KMS-11 (cell line): ENCODE data around the gene IGFBP5.

ENCODE experiments used
- H2AFZ ChIP-seq: fragments of 200-600 bp; sonication (generic); 2 replicates; pipeline ENCODE4 v1.6.1; 2016; ENCODE audit warnings: antibody characterized with exemption, mixed run types, low read depth
- H3K27ac ChIP-seq: fragments of 200-600 bp; sonication (generic); 2 replicates; pipeline ENCODE4 v1.6.1; 2016; ENCODE audit warnings: mild to moderate bottlenecking, mixed run types
- H3K27me3 ChIP-seq: fragments of 200-600 bp; sonication (generic); 2 replicates; pipeline ENCODE4 v1.6.1; 2017; ENCODE audit warnings: mild to moderate bottlenecking, low read depth, mixed run types, moderate library complexity; ENCODE audit not compliant: insufficient read depth
- H3K36me3 ChIP-seq: fragments of 200-600 bp; sonication (generic); 2 replicates; pipeline ENCODE4 v1.6.1; 2017; ENCODE audit warnings: mild to moderate bottlenecking, mixed run types; ENCODE audit not compliant: insufficient read depth
- H3K4me1 ChIP-seq: fragments of 200-600 bp; sonication (generic); 2 replicates; pipeline ENCODE4 v1.6.1; 2016; ENCODE audit warnings: mild to moderate bottlenecking, low read depth, mixed run types; ENCODE audit not compliant: poor library complexity, severe bottlenecking
- H3K4me2 ChIP-seq: fragments of 200-600 bp; sonication (generic); 2 replicates; pipeline ENCODE4 v1.7.0; 2016; ENCODE audit warnings: mild to moderate bottlenecking, mixed run types
- H3K4me3 ChIP-seq: fragments of 200-600 bp; sonication (generic); IDR thresholded peaks from 2 replicates; pipeline ENCODE4 v1.6.1; 2017; ENCODE audit warnings: low read depth, low read length, mixed read lengths; ENCODE audit not compliant: insufficient read depth
- H3K79me2 ChIP-seq: fragments of 200-600 bp; sonication (generic); 2 replicates; pipeline ENCODE4 v1.6.1; 2016; ENCODE audit warnings: low read depth, mixed run types; ENCODE audit not compliant: insufficient read depth
- H3K9ac ChIP-seq: fragments of 200-600 bp; sonication (generic); 2 replicates; pipeline ENCODE4 v1.6.1; 2016; ENCODE audit warnings: mild to moderate bottlenecking, mixed run types
- H4K20me1 ChIP-seq: fragments of 200-600 bp; sonication (generic); 2 replicates; pipeline ENCODE4 v1.6.1; 2016; ENCODE audit warnings: mild to moderate bottlenecking, mixed run types; ENCODE audit not compliant: insufficient read depth
- CTCF ChIP-seq: fragments of 200-600 bp; sonication (generic); conservative IDR thresholded peaks from 2 replicates; pipeline ENCODE4 v1.6.1; 2017; ENCODE audit warnings: low read depth, mild to moderate bottlenecking, antibody characterized with exemption, low read length, moderate library complexity, mixed read lengths

The IGFBP5 gene

DNA sequence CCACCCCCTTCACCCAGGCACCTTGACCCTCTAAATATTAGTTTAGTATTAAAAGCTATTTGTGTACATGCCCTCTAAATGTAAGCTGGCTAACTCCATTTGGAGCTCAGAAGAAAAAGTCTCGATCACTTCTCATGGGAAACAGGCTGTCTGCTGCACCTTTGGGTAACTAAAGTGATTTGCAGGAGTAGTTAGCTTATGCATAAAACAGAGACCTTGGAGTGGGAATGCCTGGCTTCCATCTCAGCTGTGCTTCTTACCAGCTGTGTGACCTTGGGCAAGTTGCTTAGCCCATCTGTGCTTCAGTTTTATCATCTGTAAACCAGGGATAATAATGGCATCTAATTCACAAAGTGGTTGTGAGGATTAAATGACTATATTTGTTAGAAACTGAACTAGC lies 32.2 kb downstream of the IGFBP5 start:
- no peak overlapping the region for H2AFZ ChIP-seq
- no peaks in the 10 kb centered on the region for H3K27me3 ChIP-seq
- H3K4me1 ChIP-seq, result peaks cover 2% of the 10 kb centered on the region
- no peak overlapping the region for H3K9ac ChIP-seq
- no peaks in the 10 kb centered on the region for H4K20me1 ChIP-seq
- no peaks in the 10 kb centered on the region for H3K36me3 ChIP-seq
- TF ChIP-seq CTCF, result no peak
- H3K4me3 ChIP-seq, result no peak overlapping the region
- no peak overlapping the region for H3K4me2 ChIP-seq
- H3K79me2 ChIP-seq, result no peaks in the 10 kb centered on the region
- no peak overlapping the region for H3K27ac ChIP-seq

DNA sequence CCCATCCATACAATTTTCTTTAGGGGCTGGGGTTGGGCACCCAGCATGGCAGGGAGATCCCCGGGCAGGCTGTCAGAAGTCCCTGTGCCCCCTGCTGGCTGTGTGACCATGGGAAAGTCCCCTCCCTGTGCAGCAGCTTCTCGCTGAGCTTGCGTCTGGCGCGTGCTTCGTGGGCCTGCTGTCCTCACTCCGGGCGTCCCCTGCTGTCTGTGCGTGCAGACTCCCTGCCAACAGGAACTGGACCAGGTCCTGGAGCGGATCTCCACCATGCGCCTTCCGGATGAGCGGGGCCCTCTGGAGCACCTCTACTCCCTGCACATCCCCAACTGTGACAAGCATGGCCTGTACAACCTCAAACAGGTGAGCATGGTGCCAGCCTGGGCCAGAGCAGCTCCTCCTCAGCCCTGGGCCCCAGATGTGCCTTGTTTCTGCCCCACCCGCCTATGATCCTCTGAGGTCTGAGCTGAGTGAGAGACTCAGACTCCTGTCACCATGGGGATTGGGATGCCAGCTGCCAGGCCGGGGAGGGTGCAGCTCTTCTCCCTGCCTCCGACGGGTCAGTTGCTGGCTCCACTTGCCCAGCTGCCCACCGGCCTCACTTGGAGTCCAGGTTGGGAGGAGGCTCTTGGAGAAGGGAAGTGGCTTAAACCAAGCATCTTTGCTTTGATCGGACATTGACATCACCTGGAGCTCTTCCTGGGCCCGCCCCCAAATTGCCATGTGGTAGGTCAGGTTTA lies 33.5 kb downstream of the IGFBP5 start:
- no peak for TF ChIP-seq CTCF
- no peak overlapping the region for H2AFZ ChIP-seq
- peaks cover 2% of the 10 kb centered on the region for H3K4me1 ChIP-seq
- no peaks in the 10 kb centered on the region for H4K20me1 ChIP-seq
- H3K79me2 ChIP-seq, result no peaks in the 10 kb centered on the region
- no peaks in the 10 kb centered on the region for H3K36me3 ChIP-seq
- H3K27ac ChIP-seq, result no peak overlapping the region
- no peak overlapping the region for H3K9ac ChIP-seq
- no peaks in the 10 kb centered on the region for H3K27me3 ChIP-seq
- no peak overlapping the region for H3K4me2 ChIP-seq
- H3K4me3 ChIP-seq, result no peak overlapping the region

DNA sequence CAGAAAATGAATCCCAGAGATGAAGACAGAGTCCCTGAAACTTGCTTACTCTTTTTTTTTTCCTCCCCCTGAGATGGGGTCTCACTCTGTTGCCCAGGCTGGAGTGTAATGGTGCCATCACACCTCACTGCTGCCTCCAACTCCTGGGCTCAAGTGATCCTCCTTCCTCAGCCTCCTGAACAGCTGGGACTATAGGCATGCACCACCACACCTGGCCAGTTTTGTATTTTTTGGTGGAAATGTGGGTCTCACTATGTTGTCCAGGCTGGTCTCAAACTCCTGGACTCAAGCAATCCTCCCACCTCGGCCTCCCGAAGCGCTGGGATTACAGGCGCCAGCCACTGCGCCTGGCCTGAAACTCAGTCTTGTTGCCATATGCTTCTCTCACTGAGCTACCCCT lies 34.3 kb downstream of the IGFBP5 start:
- H4K20me1 ChIP-seq, result no peaks in the 10 kb centered on the region

GRCh38 chr2:216660496-216660895 lies 34.9 kb downstream of the IGFBP5 start:
- no peaks in the 10 kb centered on the region for H3K79me2 ChIP-seq
- H3K4me2 ChIP-seq, result no peak overlapping the region
- H3K4me1 ChIP-seq, result peaks cover 2% of the 10 kb centered on the region
- H4K20me1 ChIP-seq, result no peaks in the 10 kb centered on the region
- H3K27ac ChIP-seq, result no peak overlapping the region
- H3K9ac ChIP-seq, result no peak overlapping the region
- TF ChIP-seq CTCF, result no peak
- H3K4me3 ChIP-seq, result no peak overlapping the region
- H3K36me3 ChIP-seq, result no peaks in the 10 kb centered on the region
- no peaks in the 10 kb centered on the region for H3K27me3 ChIP-seq
- no peak overlapping the region for H2AFZ ChIP-seq

More for the DNA sequence above, 34.3 kb downstream of the IGFBP5 start:
- H3K9ac ChIP-seq, result no peak overlapping the region
- H2AFZ ChIP-seq, result no peak overlapping the region
- peaks cover 2% of the 10 kb centered on the region for H3K4me1 ChIP-seq
- no peaks in the 10 kb centered on the region for H3K79me2 ChIP-seq
- no peak overlapping the region for H3K4me2 ChIP-seq
- H3K4me3 ChIP-seq, result no peak overlapping the region
- no peaks in the 10 kb centered on the region for H3K27me3 ChIP-seq
- H3K36me3 ChIP-seq, result no peaks in the 10 kb centered on the region
- H3K27ac ChIP-seq, result no peak overlapping the region
- TF ChIP-seq CTCF, result no peak
